HEK293T (cell line): ENCODE results near the gene LGSN.

Experiments used
- CTCF ChIA-PET: fragments of 350-600 bp; formaldehyde crosslinking; extraction: SDS; loops from one replicate; lab custom pipeline; 2021; ENCODE audit warnings: antibody characterized with exemption, inconsistent platforms; lab: Yijun Ruan, JAX
- POLR2A ChIA-PET: fragments of 350-600 bp; formaldehyde crosslinking; extraction: SDS; loops from one replicate; lab custom pipeline; 2020; ENCODE audit warnings: antibody characterized with exemption, inconsistent platforms; lab: Yijun Ruan, JAX
- DNase-seq: peaks from one replicate; pipeline ENCODE4 v3.0.0; 2012; ENCODE audit warnings: mixed read lengths; ENCODE audit errors: extremely low spot score
- ARNT ChIP-seq: fragments of 450-650 bp; IDR thresholded peaks from 2 replicates; pipeline ENCODE4 v1.6.1; 2017; ENCODE audit warnings: mild to moderate bottlenecking
- BHLHE40 ChIP-seq: fragments of 450-650 bp; IDR thresholded peaks from 2 replicates; pipeline ENCODE4 v1.6.1; 2016; ENCODE audit warnings: mild to moderate bottlenecking, moderate library complexity, borderline replicate concordance
- CTBP1 ChIP-seq: fragments of 450-650 bp; IDR thresholded peaks from 2 replicates; pipeline ENCODE4 v1.6.1; 2016; ENCODE audit warnings: borderline replicate concordance
- ELF4 ChIP-seq: fragments of 450-650 bp; IDR thresholded peaks from 2 replicates; pipeline ENCODE4 v1.6.1; 2017; ENCODE audit warnings: antibody characterized with exemption
- FOXA1 ChIP-seq: fragments of 450-650 bp; IDR thresholded peaks from 2 replicates; pipeline ENCODE4 v1.6.1; 2016; ENCODE audit warnings: mild to moderate bottlenecking
- FOXK2 ChIP-seq: fragments of 450-650 bp; IDR thresholded peaks from 2 replicates; pipeline ENCODE4 v1.6.1; 2016; ENCODE audit warnings: mild to moderate bottlenecking
- FOXM1 ChIP-seq: fragments of 450-650 bp; IDR thresholded peaks from 2 replicates; pipeline ENCODE4 v1.6.1; 2017; ENCODE audit warnings: mild to moderate bottlenecking, borderline replicate concordance
- HDGF ChIP-seq: fragments of 450-650 bp; IDR thresholded peaks from 2 replicates; pipeline ENCODE4 v1.6.1; 2017; ENCODE audit warnings: antibody characterized with exemption, borderline replicate concordance
- L3MBTL2 ChIP-seq: fragments of 450-650 bp; conservative IDR thresholded peaks from 2 replicates; pipeline ENCODE4 v1.6.1; 2016; ENCODE audit warnings: mild to moderate bottlenecking
- LEF1 ChIP-seq: fragments of 450-650 bp; IDR thresholded peaks from 2 replicates; pipeline ENCODE4 v1.6.1; 2017; ENCODE audit warnings: mild to moderate bottlenecking, borderline replicate concordance
- NFRKB ChIP-seq: fragments of 450-650 bp; IDR thresholded peaks from 2 replicates; pipeline ENCODE4 v1.6.1; 2016; ENCODE audit warnings: mild to moderate bottlenecking, moderate library complexity
- PKNOX1 ChIP-seq: fragments of 450-650 bp; IDR thresholded peaks from 2 replicates; pipeline ENCODE4 v1.6.1; 2016
- SP1 ChIP-seq: fragments of 450-650 bp; IDR thresholded peaks from 2 replicates; pipeline ENCODE4 v1.6.1; 2017
- SUZ12 ChIP-seq: fragments of 450-650 bp; IDR thresholded peaks from 2 replicates; pipeline ENCODE4 v1.6.1; 2016; ENCODE audit warnings: mild to moderate bottlenecking
- TARDBP ChIP-seq: fragments of 450-650 bp; IDR thresholded peaks from 2 replicates; pipeline ENCODE4 v1.6.1; 2016
- ZNF384 ChIP-seq: fragments of 450-650 bp; IDR thresholded peaks from 2 replicates; pipeline ENCODE4 v1.6.1; 2016

The LGSN gene

GRCh38 chr6:63305277-63305676, 14.5 kb downstream of the LGSN start:
- DNase-seq = no peak
- CTCF ChIA-PET = no interaction called here
- POLR2A ChIA-PET = no interaction called here
- TF ChIP-seq SP1 = no peak
- TF ChIP-seq HDGF = no peak
- TF ChIP-seq NFRKB = no peak
- no peak for TF ChIP-seq FOXM1
- no peak for TF ChIP-seq ZNF384
- no peak for TF ChIP-seq ARNT
- no peak for TF ChIP-seq BHLHE40
- TF ChIP-seq TARDBP = no peak
- no peak for TF ChIP-seq L3MBTL2
- TF ChIP-seq SUZ12 = no peak
- TF ChIP-seq FOXK2 = no peak
- TF ChIP-seq FOXA1 = no peak

DNA sequence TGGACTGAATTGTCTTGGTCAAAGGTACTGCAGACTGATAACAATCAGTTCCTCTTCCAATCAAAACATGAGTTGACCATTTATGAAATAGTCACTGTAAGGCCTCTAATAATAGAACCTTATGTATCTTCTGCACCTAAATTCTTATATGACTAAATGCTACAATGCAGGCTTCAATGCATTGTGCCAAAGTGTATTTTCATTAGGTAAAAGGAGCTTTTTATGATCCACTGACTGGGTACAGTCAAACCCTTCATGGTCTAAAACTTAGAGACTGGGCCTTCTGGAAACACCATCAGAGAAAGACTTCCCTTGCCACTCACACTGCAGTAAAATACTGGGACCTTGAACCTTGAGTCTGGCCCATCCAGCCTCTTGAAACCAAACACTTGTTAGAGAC, 16.3 kb downstream of the LGSN start:
- ChIA-PET CTCF (no interaction called here), POLR2A (no interaction called here)
- no peak for TF ChIP-seq FOXK2
- no peak for TF ChIP-seq FOXA1
- DNase-seq = no peak

- POLR2A ChIA-PET = no interaction called here
- TF ChIP-seq L3MBTL2 (no peak), FOXM1 (no peak), PKNOX1 (no peak), NFRKB (no peak), ELF4 (no peak), LEF1 (no peak), CTBP1 (no peak), HDGF (no peak)
- CTCF ChIA-PET = no interaction called here
Measured at GRCh38 chr6:63299667-63300066, 20.1 kb downstream of the LGSN start.

DNA sequence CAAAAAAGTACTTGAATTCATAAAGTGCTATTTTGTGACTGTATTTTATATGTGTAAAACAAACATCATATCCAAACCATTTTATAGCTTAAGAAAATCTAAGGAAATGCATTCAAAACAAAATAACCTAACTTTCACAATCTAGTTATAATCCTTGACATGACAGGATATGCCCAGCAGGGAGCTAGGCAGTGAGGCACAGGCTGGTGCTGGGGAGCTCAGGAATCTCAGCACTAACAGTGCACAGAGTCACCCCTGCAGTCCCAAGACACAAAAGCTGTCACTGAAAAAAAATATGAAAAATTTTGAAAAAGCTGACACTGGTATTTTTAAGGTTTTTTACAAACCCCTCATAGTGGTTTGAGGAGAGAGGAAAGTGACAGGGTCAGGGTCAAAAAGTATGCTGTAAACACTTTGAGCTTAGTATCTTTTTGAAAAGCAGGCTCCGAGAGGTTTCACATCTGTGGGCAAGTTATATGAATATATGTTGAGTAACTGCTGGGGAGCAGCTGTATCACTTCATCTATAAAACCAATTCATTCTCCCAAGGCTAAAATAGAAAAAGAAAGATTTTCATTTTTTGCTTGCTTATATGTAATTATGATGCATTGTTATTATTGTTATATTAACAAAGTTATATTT, 24.1 kb downstream of the LGSN start:
- TF ChIP-seq HDGF (no peak), L3MBTL2 (no peak), FOXK2 (no peak)
- DNase-seq = no peak
- CTCF ChIA-PET = no interaction called here
- POLR2A ChIA-PET = no interaction called here

More at GRCh38 chr6:63299667-63300066, 20.1 kb downstream of the LGSN start:
- no peak for DNase-seq

- ChIA-PET CTCF (no interaction called here), POLR2A (no interaction called here)
- TF ChIP-seq ZNF384 = no peak
- no peak for TF ChIP-seq SP1
- TF ChIP-seq BHLHE40 = no peak
- no peak for TF ChIP-seq FOXA1
- no peak for TF ChIP-seq ARNT
- no peak for DNase-seq
Measured at GRCh38 chr6:63290492-63291058, 29.2 kb downstream of the LGSN start.

- CTCF ChIA-PET = interaction anchor here (0.7 kb wide), 1 partner anchor 513 kb away, joined by 3 read pairs; no protein-coding TSS in a partner anchor
- TF ChIP-seq ARNT = no peak
- TF ChIP-seq CTBP1 = no peak
- TF ChIP-seq TARDBP = no peak
- TF ChIP-seq FOXA1 = no peak
- no peak for TF ChIP-seq LEF1
- TF ChIP-seq BHLHE40 = no peak
- TF ChIP-seq FOXK2 = no peak
- no peak for TF ChIP-seq FOXM1
- TF ChIP-seq NFRKB = no peak
- no peak for TF ChIP-seq SUZ12
- no peak for TF ChIP-seq ELF4
- no peak for TF ChIP-seq PKNOX1
- no peak for TF ChIP-seq L3MBTL2
- no peak for TF ChIP-seq ZNF384
- TF ChIP-seq HDGF = no peak
- POLR2A ChIA-PET = no interaction called here
- DNase-seq = no peak
Measured at GRCh38 chr6:63289269-63289872, 30.4 kb downstream of the LGSN start.

GRCh38 chr6:63280639-63281180, 39.1 kb downstream of the LGSN start:
- POLR2A ChIA-PET = no interaction called here
- TF ChIP-seq ZNF384 (no peak), FOXA1 (no peak), NFRKB (no peak), ARNT (no peak), L3MBTL2 (no peak), FOXM1 (no peak), CTBP1 (no peak), SP1 (no peak), SUZ12 (no peak)
- CTCF ChIA-PET = no interaction called here
- peak; percentile 6 for DNase-seq
